NCI-H69 (cell line): Measurements from ENCODE around the gene OSGIN1.
"Not testable (repeated sequence)": the region's sequence is repeated elsewhere in the genome, so short reads cannot be mapped to it uniquely, and the experiment has no call there.

ENCODE experiments used
- DNase-seq: peaks from one replicate; lab custom pipeline; 2025; lab: John Stamatoyannopoulos, UW

The OSGIN1 gene

DNA sequence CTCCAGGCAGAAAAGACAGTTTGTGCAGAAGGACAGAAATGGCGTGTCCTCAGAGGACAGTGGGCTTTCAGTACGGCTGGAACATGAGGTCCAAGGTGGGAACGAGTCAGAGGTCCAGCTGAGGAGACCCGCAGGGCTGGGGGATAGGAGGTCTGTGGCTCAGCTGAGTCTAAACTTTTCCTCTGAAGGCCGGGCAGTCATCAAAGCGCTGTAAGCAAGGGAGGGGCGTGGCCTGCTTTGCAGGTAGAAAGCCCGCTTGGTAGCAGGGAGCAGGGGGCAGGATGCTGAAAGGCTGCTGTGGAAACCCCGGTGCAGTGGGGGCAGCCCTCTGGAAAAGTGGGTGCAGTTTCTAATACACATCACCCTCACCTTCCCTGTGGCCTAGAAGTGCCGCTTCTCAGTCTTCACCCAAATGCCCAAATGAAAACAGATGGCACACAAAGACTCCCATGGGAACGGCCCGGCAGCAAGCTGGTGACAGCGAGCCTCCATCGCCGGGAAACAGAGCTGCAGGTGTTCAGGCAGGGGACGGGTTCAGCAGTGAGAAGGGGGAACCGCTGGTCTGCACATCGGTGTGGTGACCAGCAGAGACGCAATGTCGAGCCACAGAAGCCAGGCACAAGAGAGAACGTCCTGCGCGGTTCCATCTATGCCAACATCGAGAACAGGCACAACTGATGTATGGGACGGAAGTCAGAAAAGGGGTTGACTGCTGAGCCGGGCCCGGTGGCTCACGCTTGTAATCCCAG lies 12.2 kb upstream of the OSGIN1 start:
- peak; percentile 62 for DNase-seq

DNA sequence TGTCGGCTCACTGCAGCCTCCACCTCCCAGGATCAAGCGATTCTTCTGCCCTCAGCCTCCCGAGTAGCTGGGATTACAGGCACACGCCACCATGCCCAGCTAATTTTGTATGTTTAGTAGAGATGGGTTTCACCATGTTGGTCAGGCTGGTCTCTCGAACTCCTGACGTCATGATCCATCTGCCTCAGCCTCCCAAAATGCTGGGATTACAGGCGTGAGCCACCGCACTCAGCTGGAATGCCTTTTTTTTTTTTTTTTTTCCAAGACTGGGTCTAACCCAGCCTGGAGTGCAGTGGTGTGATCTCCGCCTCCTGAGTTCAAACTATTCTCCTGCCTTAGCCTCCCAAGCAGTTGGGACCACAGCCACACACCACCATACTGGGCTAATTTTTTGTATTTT lies 11.5 kb upstream of the OSGIN1 start:
- DNase-seq: not testable (repeated sequence)

DNA sequence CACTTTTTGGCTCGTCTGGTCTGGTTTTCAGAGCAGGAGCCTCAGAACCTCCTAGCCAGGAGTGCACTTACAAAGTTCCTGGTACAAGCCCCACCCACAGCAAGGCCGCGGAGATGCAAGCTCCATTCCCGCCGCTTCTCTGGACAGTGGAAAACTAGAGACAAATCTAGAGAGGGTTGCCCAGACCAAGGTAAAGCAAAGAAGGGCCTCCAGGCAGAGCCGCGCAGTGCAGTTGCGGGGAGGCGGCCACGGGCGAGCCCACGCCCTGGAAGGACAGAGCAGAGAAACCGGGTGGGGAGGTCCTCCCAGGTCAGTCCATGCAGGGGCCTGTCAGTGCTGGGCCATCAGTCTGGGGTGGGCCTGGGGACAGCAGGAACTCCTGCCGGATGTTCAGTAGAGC lies 11.0 kb upstream of the OSGIN1 start:
- DNase-seq: no peak

DNA sequence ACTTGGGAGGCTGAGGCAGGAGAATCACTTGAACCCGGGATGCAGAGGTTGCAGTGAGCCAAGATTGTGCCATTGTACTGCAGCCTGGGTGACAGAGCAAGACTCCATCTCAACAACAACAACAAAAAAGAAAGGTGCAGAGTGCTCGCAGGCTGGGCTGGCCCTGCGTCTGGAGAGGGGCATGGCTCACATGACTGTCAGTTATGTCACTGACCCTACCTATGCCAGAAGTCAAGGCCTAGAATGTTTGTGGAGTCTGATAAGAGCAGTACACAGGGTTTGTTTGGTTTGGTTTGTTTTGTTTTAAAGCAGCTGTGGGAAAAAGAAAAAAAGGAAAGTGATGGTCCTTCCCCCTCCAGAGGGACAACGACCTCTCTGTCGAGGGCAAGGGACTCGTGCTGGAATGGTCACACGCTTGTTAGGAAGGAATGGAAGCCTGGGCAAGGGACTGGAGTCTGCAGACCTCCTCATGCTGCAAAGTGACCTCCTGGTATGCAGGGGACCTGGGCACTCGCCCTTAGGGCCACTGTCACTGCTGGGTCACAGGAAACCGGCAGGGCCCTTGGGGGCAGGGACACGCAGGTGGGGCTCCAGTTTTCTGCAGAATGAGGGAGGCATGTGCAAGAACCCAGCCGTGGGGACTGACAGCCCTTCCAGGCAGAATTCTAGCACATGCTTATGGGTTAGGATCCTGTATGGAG lies 10.1 kb upstream of the OSGIN1 start:
- DNase-seq: no peak

DNA sequence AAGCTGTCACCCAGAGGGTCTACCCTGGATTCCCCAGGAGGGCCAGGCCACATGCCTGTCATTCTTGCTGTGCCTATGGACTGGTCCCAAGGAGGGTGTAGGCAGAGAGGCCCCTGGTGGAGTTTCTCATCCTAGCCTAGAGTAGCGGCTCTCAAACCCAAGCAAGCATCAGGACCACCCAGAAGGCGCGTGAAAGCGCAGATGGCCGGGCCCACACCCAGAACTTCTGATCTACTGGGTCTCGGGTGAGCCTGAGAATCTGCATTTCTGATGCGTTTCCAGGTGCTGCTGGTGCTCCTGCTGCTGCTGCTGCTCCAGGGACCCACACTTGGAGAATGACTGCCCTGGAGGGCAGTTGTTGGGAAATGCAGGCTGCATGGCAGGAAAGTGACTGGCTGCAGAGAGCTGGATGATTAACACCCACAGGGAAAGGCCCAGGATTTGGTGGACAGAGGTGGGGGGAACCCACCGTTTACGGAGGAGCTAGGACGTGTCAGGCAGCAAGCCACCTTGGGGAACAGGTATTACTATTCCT lies 9.5 kb upstream of the OSGIN1 start:
- no peak for DNase-seq

DNA sequence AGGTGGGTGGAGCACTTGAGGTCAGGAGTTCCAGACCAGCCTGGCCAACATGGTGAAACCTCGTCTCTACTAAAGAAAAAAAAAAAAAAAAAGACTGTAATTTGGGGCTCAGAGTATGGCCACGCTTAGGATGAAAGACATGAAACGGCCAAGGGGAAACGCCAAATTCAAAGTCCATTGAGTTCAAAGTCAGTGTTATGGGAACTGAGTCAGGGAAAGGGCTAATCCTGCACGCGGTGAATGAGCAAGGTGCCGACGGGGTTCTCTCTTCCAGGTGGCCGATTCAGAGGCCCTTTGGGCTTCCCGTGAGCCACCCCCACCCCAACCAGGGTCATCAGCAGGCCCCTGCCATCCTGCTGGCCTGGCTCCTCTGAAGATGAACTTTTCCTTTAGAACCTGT lies 7.5 kb upstream of the OSGIN1 start:
- no peak for DNase-seq

DNA sequence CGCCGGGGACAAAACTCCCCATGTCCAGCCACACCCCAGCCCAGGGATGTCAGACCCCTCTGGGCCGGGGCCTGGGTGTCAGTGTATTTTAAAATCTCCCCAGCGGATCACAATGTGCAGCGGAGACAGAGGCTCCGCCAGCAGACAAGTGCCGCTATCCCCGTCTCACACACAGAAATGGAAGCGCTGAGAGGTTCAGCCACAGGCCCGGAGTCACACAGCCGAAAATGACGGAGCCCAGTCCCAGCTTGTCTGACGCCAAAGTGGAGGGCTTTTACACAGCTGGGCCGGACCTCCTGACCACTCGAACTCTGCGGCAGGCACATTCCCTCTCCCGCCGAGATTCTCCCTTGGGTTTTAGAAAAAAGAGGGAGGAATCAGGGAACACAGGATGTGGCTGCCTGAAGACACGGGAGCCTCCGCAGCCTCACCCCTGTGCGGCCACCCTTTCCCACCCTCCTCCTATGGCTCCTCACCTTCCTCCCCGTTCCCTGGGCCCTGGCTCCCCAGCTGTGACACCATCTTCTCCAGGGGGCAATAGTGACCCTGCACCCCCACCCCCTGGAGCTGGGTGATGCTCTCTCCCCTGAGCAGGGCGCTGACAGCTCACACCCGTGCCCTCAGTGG lies 6.8 kb upstream of the OSGIN1 start:
- no peak for DNase-seq

DNA sequence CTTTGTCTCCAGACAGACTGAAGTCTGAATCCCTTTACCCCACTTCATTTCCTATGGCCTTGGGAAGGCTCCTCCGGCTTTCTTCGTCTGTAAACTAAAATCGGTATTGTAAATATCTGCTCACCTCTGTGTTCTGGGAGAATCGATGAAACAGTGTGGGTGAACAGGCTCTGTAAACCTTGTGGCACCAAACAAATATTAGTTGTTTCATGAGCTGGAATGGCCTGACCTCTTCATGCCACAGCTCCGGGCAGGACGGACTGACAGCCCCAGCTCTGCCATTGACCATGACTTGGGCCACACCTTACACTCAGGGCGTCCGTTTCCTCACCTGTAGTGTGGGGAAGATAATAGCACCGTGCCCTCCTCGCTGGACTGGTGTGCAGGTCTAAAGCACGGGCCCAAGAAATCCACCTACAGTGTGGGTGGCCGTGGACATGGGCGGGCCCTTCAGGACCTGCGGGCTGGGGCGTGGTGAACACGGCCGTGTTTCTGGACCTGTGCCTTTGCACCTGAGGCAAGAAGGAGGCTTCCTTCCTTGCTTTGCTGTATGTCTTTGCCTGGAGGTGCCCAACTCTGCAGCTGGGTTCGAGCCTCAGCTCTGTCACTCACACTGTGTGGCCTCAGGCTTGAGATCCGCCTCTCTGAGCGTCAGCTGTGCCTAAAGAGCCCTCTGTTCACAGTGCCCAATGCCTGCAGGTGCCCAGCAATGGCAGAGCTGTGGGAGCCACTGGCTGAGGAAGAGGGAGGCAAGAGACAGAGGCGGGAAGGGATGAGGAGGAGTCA lies 6.1 kb upstream of the OSGIN1 start:
- DNase-seq: no peak

DNA sequence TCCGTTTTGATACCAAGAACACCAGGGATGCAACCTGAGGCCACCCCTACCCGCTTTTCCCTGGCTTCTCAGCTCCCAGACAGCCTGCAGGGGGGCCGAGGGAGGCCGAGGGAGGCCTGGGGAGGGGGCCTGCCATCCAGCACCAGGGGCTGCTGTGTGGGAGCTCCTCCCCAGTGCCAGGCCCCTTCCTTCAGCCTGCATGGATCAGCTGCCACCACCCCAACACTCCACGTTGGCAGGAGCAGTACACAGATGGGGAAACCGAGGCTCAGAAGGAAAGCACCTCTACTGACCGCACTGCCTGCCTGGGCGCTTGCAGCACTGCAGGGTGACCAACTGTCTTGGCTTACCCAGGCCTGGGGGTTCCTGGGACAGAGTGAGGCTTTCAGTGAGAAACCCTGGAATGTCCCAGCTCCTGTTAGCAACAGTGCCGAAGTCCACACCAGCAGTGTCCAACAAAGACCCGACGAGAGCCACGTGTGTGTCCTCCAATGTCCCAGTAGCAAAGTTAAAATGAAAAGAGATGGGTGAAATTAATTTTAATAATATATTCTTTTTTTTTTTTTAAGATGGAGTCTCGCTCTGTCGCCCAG lies 5.3 kb upstream of the OSGIN1 start:
- no peak for DNase-seq

DNA sequence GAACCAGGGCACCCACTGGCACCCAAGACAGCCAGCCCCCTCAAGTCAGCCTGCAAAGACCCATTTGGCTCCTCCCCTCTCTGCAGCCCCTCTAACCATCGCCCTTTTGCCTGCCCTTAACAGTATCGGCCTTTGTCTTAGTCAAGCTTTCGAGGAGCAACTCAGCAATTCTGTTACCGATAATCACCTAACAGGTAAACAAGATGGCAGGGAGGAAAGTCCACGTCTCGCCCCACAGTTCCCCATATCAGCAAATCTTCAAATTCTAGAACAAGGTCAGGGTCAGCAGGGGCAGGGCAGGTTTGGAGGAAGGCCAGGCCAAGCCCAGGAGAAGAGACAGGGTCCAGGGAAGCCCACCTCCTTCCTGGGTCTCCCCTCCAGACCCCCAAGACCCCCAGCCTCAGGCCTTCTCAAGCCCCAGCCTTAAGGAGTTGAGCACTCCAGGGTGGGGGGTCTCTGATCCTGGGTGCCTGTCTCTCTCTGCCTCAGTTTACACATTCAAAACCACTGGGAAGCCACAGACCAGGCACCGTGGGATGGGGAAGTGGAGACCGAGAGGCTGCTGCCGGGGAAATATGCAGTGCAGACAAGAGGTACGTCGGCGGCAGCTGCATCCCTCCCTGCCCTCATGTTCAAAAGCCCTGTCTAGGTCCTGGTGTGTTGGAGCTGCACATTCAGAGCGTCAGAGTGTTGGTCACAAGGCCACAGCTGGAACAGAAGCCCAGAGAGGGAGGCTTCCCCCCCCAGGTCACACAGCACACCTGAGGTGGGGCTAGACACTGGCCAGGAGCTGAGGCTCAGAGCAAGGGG lies 3.9 kb upstream of the OSGIN1 start:
- no peak for DNase-seq

DNA sequence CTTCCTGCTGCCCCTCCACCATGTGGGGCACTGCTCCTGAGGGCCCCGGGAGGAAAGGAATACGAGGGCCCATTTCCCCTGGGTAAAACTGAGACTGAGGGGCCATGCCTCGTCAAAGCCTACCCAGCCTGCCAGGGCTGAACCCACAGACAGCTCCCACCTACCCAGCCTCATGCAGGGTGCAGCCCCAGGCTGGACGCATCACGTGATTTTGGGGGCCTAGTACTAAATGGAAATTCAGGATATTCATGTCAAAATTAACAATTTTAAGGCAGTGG lies 3.4 kb upstream of the OSGIN1 start:
- DNase-seq: no peak

DNA sequence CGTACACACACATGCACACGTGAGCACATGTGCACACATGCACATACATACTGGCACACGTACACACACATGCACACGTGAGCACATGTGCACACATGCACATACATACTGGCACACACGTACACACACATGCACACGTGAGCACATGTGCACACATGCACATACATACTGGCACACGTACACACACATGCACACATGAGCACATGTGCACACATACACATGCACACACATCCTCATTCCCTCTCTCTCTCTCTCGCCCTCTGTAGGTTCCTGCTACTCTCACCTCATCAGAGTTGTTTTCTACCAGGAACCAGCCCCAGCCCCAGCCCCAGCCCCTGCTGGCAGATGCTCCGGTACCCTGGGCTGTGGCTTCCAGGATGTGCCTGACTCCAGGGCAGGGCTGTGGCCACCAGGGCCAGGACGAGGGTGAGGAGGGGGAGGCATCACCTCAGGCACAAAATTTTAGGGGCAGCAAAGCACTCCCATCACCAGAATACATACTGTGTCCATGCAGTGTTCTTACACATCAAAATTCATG lies 2.1 kb upstream of the OSGIN1 start:
- not testable (repeated sequence) for DNase-seq

DNA sequence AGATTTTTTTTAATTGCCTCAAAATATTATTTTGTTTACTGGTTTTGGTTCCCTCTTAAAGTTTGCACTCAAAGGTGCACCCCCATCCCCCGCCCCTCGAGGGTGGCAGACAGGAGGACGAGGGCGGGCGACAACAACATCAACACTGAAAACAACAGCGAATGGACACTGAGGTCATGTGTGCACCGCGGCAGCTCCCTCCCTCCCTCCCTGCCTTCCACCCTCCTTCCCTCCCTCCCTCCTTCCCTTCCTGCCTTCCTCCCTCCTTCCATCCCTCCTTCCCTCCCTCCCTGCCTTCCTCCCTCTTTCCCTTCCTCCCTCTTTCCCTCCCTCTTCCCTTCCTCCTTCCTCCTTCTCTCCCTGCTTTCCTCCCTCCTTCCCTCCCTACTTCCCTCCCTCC lies 1.5 kb upstream of the OSGIN1 start:
- peak; percentile 18 for DNase-seq

DNA sequence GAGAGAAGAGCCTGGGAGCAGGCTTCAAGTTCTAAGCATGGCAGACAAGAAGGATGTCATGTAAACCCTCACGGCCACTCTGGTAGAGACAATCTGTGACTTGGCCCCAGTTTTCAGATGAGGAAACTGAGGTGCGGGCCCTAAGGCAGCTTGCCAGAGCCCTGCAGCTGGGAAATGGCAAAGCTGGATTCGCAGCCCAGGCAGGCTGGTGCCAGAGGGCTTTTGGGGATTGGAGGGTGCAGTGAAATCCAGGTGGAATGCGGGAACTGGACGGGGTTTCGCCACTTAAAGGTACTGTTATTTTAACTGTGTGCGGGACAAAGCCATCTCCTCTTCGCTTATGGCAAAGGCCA lies 477 bp upstream of the OSGIN1 start:
- no peak for DNase-seq

DNA sequence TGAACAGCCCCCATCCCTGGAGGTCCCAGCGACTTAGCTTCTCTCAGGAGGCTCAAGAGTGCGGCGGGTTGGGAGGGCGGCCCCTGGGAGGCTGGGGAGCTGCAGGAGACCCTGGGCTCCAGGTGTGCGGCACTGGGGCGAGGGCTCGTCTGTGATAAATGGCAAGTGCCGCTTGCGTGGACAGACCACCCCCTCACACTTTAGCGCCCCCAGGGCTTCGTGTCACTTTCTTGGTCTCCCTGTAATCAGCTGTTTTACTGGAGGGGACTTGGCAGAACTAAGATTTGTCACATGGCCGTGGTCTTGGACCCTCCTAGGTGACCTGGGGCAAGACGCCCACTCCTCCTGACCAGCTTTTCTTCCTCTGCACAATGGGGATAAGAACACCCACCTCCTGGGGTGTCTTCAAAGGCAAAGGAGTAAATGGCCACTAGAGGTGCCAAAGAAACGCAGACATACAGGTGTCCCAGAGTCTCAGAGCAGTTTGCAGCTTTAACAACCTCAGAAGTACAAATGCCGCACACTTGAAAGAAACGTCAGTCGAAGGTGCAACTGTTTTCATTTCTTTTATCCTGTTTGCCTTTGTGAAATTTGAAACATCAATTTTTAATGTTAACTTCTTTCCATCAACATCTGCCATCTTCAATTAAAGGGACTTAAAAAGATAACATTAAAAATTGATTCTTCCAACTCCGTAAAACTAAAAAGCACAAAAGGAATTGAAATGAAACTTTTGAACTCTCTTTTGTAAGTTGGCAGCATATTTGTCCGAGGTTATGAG lies 946 bp downstream of the OSGIN1 start:
- DNase-seq: peak; percentile 60

DNA sequence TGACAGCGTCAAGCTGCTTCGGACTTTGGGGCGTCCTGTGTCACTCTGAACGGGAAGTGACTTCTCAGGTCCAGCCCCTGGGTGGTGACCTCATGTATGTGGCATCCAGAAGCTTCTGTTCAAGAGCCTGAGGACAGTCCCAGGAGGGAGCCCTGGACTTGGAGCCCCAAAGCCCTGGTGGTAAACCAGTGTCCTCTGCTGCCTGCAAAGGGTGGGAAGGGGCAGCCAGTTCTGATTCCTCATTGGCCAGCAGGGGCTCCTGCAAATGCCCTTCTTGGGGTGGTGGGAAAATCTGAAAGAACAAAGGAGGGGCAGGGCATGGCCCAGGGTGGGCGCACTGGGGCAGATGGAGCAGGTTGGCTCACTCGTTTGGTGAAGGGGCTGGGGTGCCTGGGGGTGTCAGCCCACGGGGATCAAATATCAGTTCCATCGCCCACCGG lies 1.6 kb downstream of the OSGIN1 start:
- no peak for DNase-seq

DNA sequence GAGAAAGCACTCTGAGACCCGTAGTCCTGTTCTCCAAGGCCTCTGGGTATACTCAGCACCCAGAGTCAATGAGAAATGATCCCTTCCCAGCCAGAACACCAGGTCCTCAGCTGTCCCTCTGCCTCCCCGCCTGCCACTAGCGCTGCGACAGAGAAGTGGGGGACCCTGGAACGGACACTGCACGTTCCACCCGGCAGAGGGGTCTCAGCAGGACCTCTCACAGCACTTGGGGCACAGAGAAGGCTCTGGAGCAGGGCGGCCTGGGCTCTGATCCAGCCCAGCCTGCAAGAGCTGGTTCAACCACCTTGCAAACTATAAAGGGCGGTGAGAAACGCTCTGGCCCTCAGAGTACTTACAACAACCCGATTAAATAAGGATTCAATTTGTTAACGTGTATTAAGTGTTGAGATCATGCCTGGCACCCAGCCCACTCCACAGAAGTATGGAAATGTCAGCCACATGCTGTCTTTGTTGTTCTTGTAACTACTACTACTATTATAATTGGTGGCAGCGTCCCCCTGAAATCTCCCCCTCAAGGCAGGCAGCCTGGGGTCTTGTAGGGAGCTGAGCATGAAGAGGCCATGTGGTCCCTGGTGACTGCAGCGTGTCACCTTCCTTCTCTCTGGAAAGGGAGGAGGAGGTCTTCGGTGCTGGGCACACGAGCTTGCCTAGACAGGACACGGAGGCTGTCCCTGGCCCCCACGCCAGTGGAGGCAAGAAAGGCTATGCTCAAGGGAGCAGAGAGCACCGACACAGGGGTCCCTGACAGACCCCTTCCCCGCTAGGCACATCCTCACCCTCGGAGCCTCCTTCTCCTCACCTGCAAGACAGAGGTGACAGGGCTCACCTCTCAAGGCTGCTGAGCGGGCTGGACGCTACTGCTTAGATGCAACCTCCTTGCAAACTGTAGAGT lies 2.4 kb downstream of the OSGIN1 start:
- peak; percentile 20 for DNase-seq

DNA sequence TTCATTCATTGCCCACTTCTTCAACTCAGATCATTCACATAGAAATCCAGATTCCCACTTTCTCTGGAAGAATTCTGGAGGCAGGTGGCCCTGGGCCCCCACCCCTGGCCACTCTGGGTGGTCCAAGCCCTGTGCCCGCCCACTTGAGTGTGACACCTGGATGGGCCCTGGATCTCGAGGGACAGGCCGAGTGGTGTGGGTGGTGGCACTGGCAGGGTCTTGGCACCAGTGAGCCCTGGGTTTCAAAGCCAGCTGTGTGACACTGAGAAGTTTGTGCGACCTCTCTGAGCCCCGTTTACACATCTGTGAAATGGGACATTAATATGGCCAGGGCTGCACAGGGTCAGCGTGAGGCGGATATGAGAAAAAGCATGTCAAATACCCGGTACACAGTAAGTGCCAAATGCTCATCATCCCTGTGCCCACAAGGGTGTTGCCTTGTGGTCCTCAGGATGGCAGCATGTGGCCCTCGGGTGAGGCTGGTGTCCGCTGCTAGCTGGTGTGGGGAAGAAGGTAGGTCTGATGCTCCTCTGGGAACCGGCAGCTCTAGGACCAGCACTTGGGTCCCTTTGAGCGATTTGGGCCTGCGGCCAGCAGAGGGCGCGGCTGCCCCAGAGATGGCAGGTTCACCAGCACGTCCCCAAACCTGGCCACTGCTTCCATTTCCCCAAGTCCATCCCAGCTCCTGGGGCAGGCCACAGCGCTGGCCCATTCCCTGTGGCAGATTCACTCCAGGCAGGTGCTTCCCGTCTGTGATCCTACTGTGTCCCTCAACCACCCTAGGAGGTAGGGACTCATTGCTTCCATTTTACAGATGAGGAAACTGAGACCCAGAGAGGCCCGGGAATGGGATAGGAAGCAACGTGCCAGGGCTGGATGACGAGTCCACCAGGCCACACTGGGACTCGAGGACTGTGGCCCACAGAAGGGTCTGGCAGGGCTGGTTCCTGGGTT lies 3.6 kb downstream of the OSGIN1 start:
- peak; percentile 72 for DNase-seq
